GF-D8 (cell line): ENCODE results near the gene CAMKK1.

Experiments
- DNase-seq: peaks from one replicate; lab custom pipeline; 2025; lab: John Stamatoyannopoulos, UW

CAMKK1 gene

GRCh38 chr17:3918372-3919122, 25.7 kb upstream of the CAMKK1 start:
- no peak for DNase-seq

- DNase-seq = no peak
These were observed 24.6 kb upstream of the CAMKK1 start for GRCh38 chr17:3917391-3917931.

- DNase-seq = no peak
These were observed 24.0 kb upstream of the CAMKK1 start for GRCh38 chr17:3916825-3917224.

GRCh38 chr17:3915995-3916696, 23.3 kb upstream of the CAMKK1 start, which contains the start of gene P2RX1:
Gene P2RX1, minus strand, starts transcription at chr17:3916465. Its CDS starts 240 bp downstream, at chr17:3916225.
- DNase-seq = peak; percentile 75

- DNase-seq = no peak
These were observed 22.7 kb upstream of the CAMKK1 start for GRCh38 chr17:3915581-3915994.

GRCh38 chr17:3914312-3914670, 21.4 kb upstream of the CAMKK1 start:
- DNase-seq = peak; percentile 12

- peak; percentile 22 for DNase-seq
These were observed 20.9 kb upstream of the CAMKK1 start for GRCh38 chr17:3913531-3914311.

GRCh38 chr17:3912827-3913226, 20.0 kb upstream of the CAMKK1 start:
- no peak for DNase-seq

GRCh38 chr17:3911271-3912053, 18.6 kb upstream of the CAMKK1 start:
- no peak for DNase-seq

GRCh38 chr17:3910420-3911270, 17.8 kb upstream of the CAMKK1 start:
- no peak for DNase-seq

GRCh38 chr17:3909257-3909656, 16.4 kb upstream of the CAMKK1 start:
- DNase-seq = no peak

GRCh38 chr17:3907483-3908216, 14.8 kb upstream of the CAMKK1 start:
- DNase-seq = no peak

- no peak for DNase-seq
These were observed 14.0 kb upstream of the CAMKK1 start for GRCh38 chr17:3906881-3907280.

GRCh38 chr17:3905017-3905520, 12.2 kb upstream of the CAMKK1 start:
- no peak for DNase-seq

GRCh38 chr17:3904501-3904900, 11.6 kb upstream of the CAMKK1 start:
- peak; percentile 14 for DNase-seq

- DNase-seq = no peak
These were observed 11.0 kb upstream of the CAMKK1 start for GRCh38 chr17:3903881-3904290.

- no peak for DNase-seq
These were observed 10.4 kb upstream of the CAMKK1 start for GRCh38 chr17:3903051-3903825.

- DNase-seq = no peak
These were observed 7.8 kb upstream of the CAMKK1 start for GRCh38 chr17:3900646-3901045.

- DNase-seq = no peak
These were observed 4.9 kb upstream of the CAMKK1 start for GRCh38 chr17:3897731-3898130.
